Coronary artery (tissue), 2 donors: ENCODE measurements around the gene BARX2.
"Not testable (repeated sequence)": the region's sequence is repeated elsewhere in the genome, so short reads cannot be mapped to it uniquely, and the experiment has no call there.

ENCODE experiments used
- DNase-seq: peaks from one replicate; pipeline ENCODE4 v3.0.0-alpha.2; 2017; ENCODE audit warnings: low spot score
- H3K27ac ChIP-seq, 2 donors: fragments of 200-600 bp; sonication (generic); one replicate each; pipeline ENCODE4 v1.5.1; 2016 to 2019
- H3K4me3 ChIP-seq: fragments of 200-600 bp; sonication (generic); 2 replicates; pipeline ENCODE4 v1.5.1; 2016; ENCODE audit warnings: mild to moderate bottlenecking, moderate library complexity
- CTCF ChIP-seq: fragments of 200-600 bp; sonication (generic); IDR thresholded peaks from one replicate; pipeline ENCODE4 v1.5.1; 2019; ENCODE audit warnings: antibody characterized with exemption

Gene BARX2

GRCh38 chr11:129375751-129376657 is at the start of gene BARX2:
Gene BARX2 (plus strand): TSS chr11:129375848. CDS start chr11:129376036, 188 bp downstream.
- no peak within 1 kb of the TSS for H3K27ac ChIP-seq
- DNase-seq: no peak
- no peak for TF ChIP-seq CTCF
- peak within 1 kb of the TSS; percentile 58 for H3K4me3 ChIP-seq

GRCh38 chr11:129326921-129327320 is 48.7 kb upstream of the BARX2 start:
- no peak overlapping the region for H3K4me3 ChIP-seq
- no peak for DNase-seq
- H3K27ac ChIP-seq: no peak overlapping the region
- no peak for TF ChIP-seq CTCF

- DNase-seq, H3K27ac ChIP-seq, H3K4me3 ChIP-seq: not testable (repeated sequence)
Observed at GRCh38 chr11:129327708-129328107, 47.9 kb upstream of the BARX2 start.

- Histone ChIP-seq H3K4me3 (no peak overlapping the region), H3K27ac (no peak overlapping the region)
- DNase-seq: no peak
- no peak for TF ChIP-seq CTCF
Observed at GRCh38 chr11:129328756-129329155, 46.9 kb upstream of the BARX2 start.

GRCh38 chr11:129331217-129331616 is 44.4 kb upstream of the BARX2 start:
- no peak for DNase-seq
- Histone ChIP-seq H3K27ac (no peak overlapping the region), H3K4me3 (no peak overlapping the region)
- no peak for TF ChIP-seq CTCF

- Histone ChIP-seq H3K27ac (no peak overlapping the region), H3K4me3 (no peak overlapping the region)
- no peak for DNase-seq
- TF ChIP-seq CTCF: peak; percentile 79
Observed at GRCh38 chr11:129331871-129332274, 43.8 kb upstream of the BARX2 start.

- Histone ChIP-seq H3K27ac (no peak overlapping the region), H3K4me3 (no peak overlapping the region)
- no peak for TF ChIP-seq CTCF
- DNase-seq: no peak
Observed at GRCh38 chr11:129333873-129334272, 41.8 kb upstream of the BARX2 start.

GRCh38 chr11:129344301-129344940 is 31.2 kb upstream of the BARX2 start:
- DNase-seq, H3K4me3 ChIP-seq, H3K27ac ChIP-seq: not testable (repeated sequence)
